ENCODE results near the gene DYNLL1. TPM values are rescaled to one million over a fixed set of nuclear protein-coding genes. Genes with fewer than 3 reads are reported as not detected.
A peak's percentile ranks its signal among the peaks of the same experiment; 100 is the strongest.

DYNLL1 gene
- total RNA-seq, 1 experiment from 2014 or later, result 617 TPM

DNA sequence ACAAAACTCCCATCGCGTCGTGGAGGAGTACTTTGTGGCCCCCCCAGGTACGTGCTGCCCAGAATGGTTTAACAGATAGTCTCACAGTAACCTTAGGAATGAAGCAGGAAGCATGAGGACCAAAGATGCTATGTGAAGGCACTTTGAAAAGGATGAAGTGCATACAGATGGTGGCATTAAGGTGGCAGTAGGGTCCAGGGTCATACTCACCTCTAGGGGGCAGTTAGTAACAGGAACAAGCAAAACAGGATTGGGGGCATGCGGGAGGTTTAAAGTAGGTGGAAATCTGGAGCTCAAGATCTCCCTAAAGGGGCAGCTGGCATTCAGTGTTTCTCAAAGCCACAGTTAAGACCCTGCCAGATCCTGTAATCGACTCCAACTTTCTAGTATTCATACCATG is 38.8 kb upstream of the DYNLL1 start:
- BruUV-seq (replicated peaks), result no TSS peak
- no peaks in the 10 kb centered on the region for H3K4me1 ChIP-seq (ENCODE audit: insufficient read depth, low read length, poor library complexity, severe bottlenecking)
- H3K4me3 ChIP-seq (ENCODE audit: low read depth, low read length, poor library complexity, severe bottlenecking), result no peak overlapping the region
- DNase-seq (ENCODE audit: low spot score), result no peak
- no peak overlapping the region for H3K27ac ChIP-seq (ENCODE audit: low read depth, low read length, poor library complexity, severe bottlenecking)
- H3K36me3 ChIP-seq (ENCODE audit: insufficient read depth, low read length, poor library complexity, severe bottlenecking), result peaks cover 87% of the 10 kb centered on the region
- ChIA-PET CTCF (interaction anchor here (0.6 kb wide), 1 partner anchor 59 kb away, joined by 9 read pairs; no protein-coding TSS in a partner anchor), POLR2A (ENCODE audit: low non-redundant PET) (no interaction called here)
- no peaks in the 10 kb centered on the region for H3K27me3 ChIP-seq (replicated peaks; ENCODE audit: insufficient read depth, low read depth, low read length, poor library complexity)
- intact Hi-C loops (cut with micrococcal nuclease; ENCODE audit: unreplicated experiment), result no loop called here
- TF ChIP-seq CTCF (conservative IDR thresholded peaks at IDR 0.05; ENCODE audit: low read depth, low read length), result peak; percentile 43; the same call in 1 of the 2 replicates
- TF ChIP-seq EZH2 (IDR thresholded peaks at IDR 0.05; ENCODE audit: borderline replicate concordance, low read depth, low read length, poor library complexity, severe bottlenecking), result no peak
- no peaks in the 10 kb centered on the region for H3K9me3 ChIP-seq (ENCODE audit: low read depth, low read length, poor library complexity, severe bottlenecking)

DNA sequence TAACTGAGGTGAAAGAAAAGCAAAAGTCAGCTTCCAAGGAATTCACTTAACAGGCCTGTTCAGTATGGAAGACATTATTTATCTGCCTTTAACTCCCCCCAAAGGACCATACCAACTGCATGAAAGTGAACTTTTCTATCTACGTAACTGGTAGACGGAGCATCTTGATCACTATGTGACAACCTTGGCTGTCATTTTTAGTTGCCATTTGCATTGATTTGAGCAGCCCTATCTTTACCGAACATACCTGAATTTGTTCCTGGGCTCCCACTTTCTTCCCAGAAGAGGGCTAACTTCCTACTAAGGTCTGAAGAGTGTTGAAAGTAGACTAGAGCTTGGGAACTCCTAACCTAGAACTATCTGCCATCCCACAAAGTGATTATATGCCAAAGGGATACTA is 35.8 kb upstream of the DYNLL1 start:
- TF ChIP-seq CTCF (conservative IDR thresholded peaks at IDR 0.05; ENCODE audit: low read depth, low read length) (no peak), EZH2 (IDR thresholded peaks at IDR 0.05; ENCODE audit: borderline replicate concordance, low read depth, low read length, poor library complexity, severe bottlenecking) (no peak)
- BruUV-seq (replicated peaks), result TSS peak; percentile 7
- Histone ChIP-seq H3K27me3 (replicated peaks; ENCODE audit: insufficient read depth, low read depth, low read length, poor library complexity) (no peaks in the 10 kb centered on the region), H3K9me3 (ENCODE audit: low read depth, low read length, poor library complexity, severe bottlenecking) (no peaks in the 10 kb centered on the region), H3K27ac (ENCODE audit: low read depth, low read length, poor library complexity, severe bottlenecking) (no peak overlapping the region), H3K4me1 (ENCODE audit: insufficient read depth, low read length, poor library complexity, severe bottlenecking) (no peaks in the 10 kb centered on the region), H3K36me3 (ENCODE audit: insufficient read depth, low read length, poor library complexity, severe bottlenecking) (peaks cover 97% of the 10 kb centered on the region), H3K4me3 (ENCODE audit: low read depth, low read length, poor library complexity, severe bottlenecking) (no peak overlapping the region)
- no peak for DNase-seq (ENCODE audit: low spot score)
- POLR2A ChIA-PET (ENCODE audit: low non-redundant PET), result no interaction called here
- intact Hi-C loops (cut with micrococcal nuclease; ENCODE audit: unreplicated experiment), result no loop called here
- CTCF ChIA-PET, result no interaction called here

- TF ChIP-seq EZH2 (IDR thresholded peaks at IDR 0.05; ENCODE audit: borderline replicate concordance, low read depth, low read length, poor library complexity, severe bottlenecking) (no peak), CTCF (conservative IDR thresholded peaks at IDR 0.05; ENCODE audit: low read depth, low read length) (no peak)
- Histone ChIP-seq H3K27ac (ENCODE audit: low read depth, low read length, poor library complexity, severe bottlenecking) (no peak overlapping the region), H3K36me3 (ENCODE audit: insufficient read depth, low read length, poor library complexity, severe bottlenecking) (peaks cover 100% of the 10 kb centered on the region), H3K27me3 (replicated peaks; ENCODE audit: insufficient read depth, low read depth, low read length, poor library complexity) (no peaks in the 10 kb centered on the region), H3K9me3 (ENCODE audit: low read depth, low read length, poor library complexity, severe bottlenecking) (no peaks in the 10 kb centered on the region), H3K4me1 (ENCODE audit: insufficient read depth, low read length, poor library complexity, severe bottlenecking) (peaks cover 5% of the 10 kb centered on the region), H3K4me3 (ENCODE audit: low read depth, low read length, poor library complexity, severe bottlenecking) (no peak overlapping the region)
- DNase-seq (ENCODE audit: low spot score), result no peak
- POLR2A ChIA-PET (ENCODE audit: low non-redundant PET), result no interaction called here
- CTCF ChIA-PET, result no interaction called here
- intact Hi-C loops (cut with micrococcal nuclease; ENCODE audit: unreplicated experiment), result no loop called here
- BruUV-seq (replicated peaks), result TSS peak; percentile 17
Observed at GRCh38 chr12:120462099-120462640, 33.7 kb upstream of the DYNLL1 start.
